CD14-positive monocyte (primary cell): ENCODE data around the gene BBS10. TPM values are rescaled to one million over a fixed set of nuclear protein-coding genes. Genes with fewer than 3 reads are reported as not detected.

Experiments
- DNase-seq, 3 donors: peaks; one replicate each; pipeline ENCODE4 v3.0.0-alpha.2; 2011 to 2022
- H2AFZ ChIP-seq: 2 replicates; pipeline ENCODE4 v1.6.0; 2012; ENCODE audit warnings: mild to moderate bottlenecking, low read depth, low read length, inconsistent platforms; ENCODE audit not compliant: insufficient read depth, poor library complexity, severe bottlenecking
- H3K27ac ChIP-seq, 2 donors: 1 replicate in 1 of 2; 2 replicates in 1 of 2; pipeline ENCODE4 v1.5.1; 2012 to 2013; ENCODE audit warnings: low read length in 2 of 2, control low read depth in 1 of 2, inconsistent platforms in 1 of 2, low read depth in 1 of 2, mild to moderate bottlenecking in 1 of 2
- H3K27me3 ChIP-seq, 2 donors: one replicate each; pipeline versions ENCODE4 v1.6.0 to v1.6.1; 2011 to 2013; ENCODE audit warnings: low read length in 2 of 2; ENCODE audit not compliant: control insufficient read depth in 2 of 2, insufficient read depth in 2 of 2
- H3K36me3 ChIP-seq, 2 donors: replicated peaks in 1 of 2; 1 replicate in 1 of 2; 2 replicates in 1 of 2; pipeline versions ENCODE4 v1.5.1 to v1.6.1; 2012 to 2013; ENCODE audit warnings: low read length in 2 of 2, control low read depth in 1 of 2, inconsistent platforms in 1 of 2, mild to moderate bottlenecking in 1 of 2; ENCODE audit not compliant: insufficient read depth in 2 of 2, control insufficient read depth in 1 of 2
- H3K4me1 ChIP-seq, 2 donors: 1 replicate in 1 of 2; 2 replicates in 1 of 2; pipeline versions ENCODE4 v1.5.1 to v1.6.1; 2012 to 2013; ENCODE audit warnings: low read length in 2 of 2, control low read depth in 1 of 2, inconsistent platforms in 1 of 2, mild to moderate bottlenecking in 1 of 2, moderate library complexity in 1 of 2; ENCODE audit not compliant: insufficient read depth in 2 of 2, control insufficient read depth in 1 of 2
- H3K4me2 ChIP-seq: replicated peaks from 2 replicates; pipeline ENCODE3; 2012; ENCODE audit warnings: low read length, moderate library complexity, mild to moderate bottlenecking; ENCODE audit not compliant: poor library complexity, severe bottlenecking; ENCODE audit errors: extremely low read depth
- H3K4me3 ChIP-seq, 3 experiments: fragments of 200-600 bp in 1 of 3; sonication (generic) in 1 of 3; replicated peaks in 1 of 3; 1 replicate in 2 of 3; 2 replicates in 1 of 3; pipeline ENCODE4 v1.5.1; 2011 to 2013; ENCODE audit warnings: low read length in 3 of 3, mild to moderate bottlenecking in 3 of 3, control low read depth in 2 of 3, low read depth in 2 of 3, inconsistent platforms in 1 of 3, moderate library complexity in 1 of 3
- H3K79me2 ChIP-seq: 2 replicates; pipeline ENCODE4 v1.6.0; 2012; ENCODE audit warnings: mild to moderate bottlenecking, control low read depth, inconsistent platforms, low read length, moderate library complexity; ENCODE audit not compliant: insufficient read depth
- H3K9ac ChIP-seq: 2 replicates; pipeline ENCODE4 v1.6.0; 2017; ENCODE audit warnings: low read length, mild to moderate bottlenecking; ENCODE audit not compliant: insufficient read depth, poor library complexity, severe bottlenecking
- H3K9me3 ChIP-seq, 2 donors: replicated peaks in 1 of 2; 1 replicate in 1 of 2; 2 replicates in 1 of 2; pipeline versions ENCODE4 v1.5.1 to v1.6.1; 2012 to 2013; ENCODE audit warnings: low read length in 2 of 2, control low read depth in 1 of 2; ENCODE audit not compliant: control insufficient read depth in 1 of 2, insufficient read depth in 1 of 2
- H4K20me1 ChIP-seq: 2 replicates; pipeline ENCODE4 v1.6.0; 2012; ENCODE audit warnings: mild to moderate bottlenecking, low read length, control low read depth, moderate library complexity; ENCODE audit not compliant: insufficient read depth
- H3K27ac Mint-ChIP-seq, 7 donors: one replicate each; pipeline ENCODE4 v1.8.0; 2020; ENCODE audit warnings: mild to moderate bottlenecking in 7 of 7, mixed read lengths in 7 of 7, moderate library complexity in 6 of 7, inconsistent platforms in 2 of 7
- H3K27me3 Mint-ChIP-seq, 3 donors: one replicate each; pipeline ENCODE4 v1.8.0; 2021 to 2022; ENCODE audit warnings: low read depth in 3 of 3, mild to moderate bottlenecking in 3 of 3, mixed read lengths in 3 of 3, moderate library complexity in 3 of 3, inconsistent platforms in 1 of 3
- H3K36me3 Mint-ChIP-seq, 2 donors: one replicate each; pipeline ENCODE4 v1.8.0; 2020; ENCODE audit warnings: mixed read lengths in 2 of 2, inconsistent platforms in 1 of 2, mild to moderate bottlenecking in 1 of 2
- H3K4me1 Mint-ChIP-seq: one replicate; pipeline ENCODE4 v1.8.0; 2020; ENCODE audit warnings: mild to moderate bottlenecking, mixed read lengths
- H3K4me3 Mint-ChIP-seq, 2 donors: one replicate each; pipeline ENCODE4 v1.8.0; 2020; ENCODE audit warnings: mild to moderate bottlenecking in 2 of 2, mixed read lengths in 2 of 2, moderate library complexity in 1 of 2
- H3K9me3 Mint-ChIP-seq, 7 donors: one replicate each; pipeline ENCODE4 v1.8.0; 2020 to 2022; ENCODE audit warnings: mixed read lengths in 7 of 7, mild to moderate bottlenecking in 6 of 7, moderate library complexity in 6 of 7, inconsistent platforms in 2 of 7
- WGBS: methylation state at CpG from one replicate; pipeline ENCODE4 v1.1.5; 2013; ENCODE audit warnings: missing lambda C conversion rate; ENCODE audit not compliant: insufficient coverage; 5-methylcytosine and 5-hydroxymethylcytosine counted together
- intact Hi-C, 2 donors: fragments of 100-400 bp; cut with micrococcal nuclease; formaldehyde crosslinking; loops; one replicate each; pipeline versions ENCODE4 v1.15.0 to v1.15.1; 2023
- polyA plus RNA-seq, 3 donors: library from polyadenylated mRNA; depleted of rRNA in 1 of 3; unstranded in 2 of 3; stranded (reverse) in 1 of 3; fragments of 300-500 nt in 2 of 3; fragments of >200 nt in 1 of 3; fragmentation: Illumina TruSeq in 2 of 3; gene quantifications; 1 replicate in 2 of 3; 2 replicates in 1 of 3; pipeline ENCODE4 v1.2.3, GENCODE V29; 2012 to 2021
- TF ChIP-seq, protein P1 (sequence below): fragments of 200-600 bp; IDR thresholded peaks from one replicate; pipeline ENCODE4 v1.8.0; 2022; ENCODE audit warnings: antibody characterized with exemption, mild to moderate bottlenecking

Gene BBS10
- polyA plus RNA-seq, 3 donors, result 1.4 to 2.6 (median 1.8) TPM

DNA sequence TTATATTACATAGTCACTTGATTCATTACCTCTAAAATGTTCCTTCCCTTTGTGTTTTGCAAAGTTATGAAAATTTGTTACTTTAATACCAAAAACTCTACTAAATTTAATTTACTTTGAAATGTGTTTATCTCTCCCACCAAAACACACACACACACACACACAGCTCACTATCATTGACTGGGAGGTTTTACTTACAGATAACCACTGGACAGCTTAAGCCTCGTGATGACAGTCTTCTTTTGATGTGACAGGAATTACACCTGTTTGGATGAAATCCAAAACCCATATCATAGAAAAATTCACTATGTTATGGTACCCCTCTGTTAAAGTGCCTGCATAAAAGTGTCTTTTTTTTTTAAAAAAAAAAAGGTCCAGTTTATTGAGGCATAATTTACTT lies 15.6 kb downstream of the BBS10 start:
- no CpG with 5 or more reads among the region's 1 CpG for WGBS
- no peak overlapping the region for H2AFZ ChIP-seq
- no peaks in the 10 kb centered on the region for H3K36me3 ChIP-seq
- H3K27ac Mint-ChIP-seq, result no peak overlapping the region
- H3K36me3 Mint-ChIP-seq, result no peaks in the 10 kb centered on the region
- no peak for DNase-seq
- TF ChIP-seq, protein P1, sequence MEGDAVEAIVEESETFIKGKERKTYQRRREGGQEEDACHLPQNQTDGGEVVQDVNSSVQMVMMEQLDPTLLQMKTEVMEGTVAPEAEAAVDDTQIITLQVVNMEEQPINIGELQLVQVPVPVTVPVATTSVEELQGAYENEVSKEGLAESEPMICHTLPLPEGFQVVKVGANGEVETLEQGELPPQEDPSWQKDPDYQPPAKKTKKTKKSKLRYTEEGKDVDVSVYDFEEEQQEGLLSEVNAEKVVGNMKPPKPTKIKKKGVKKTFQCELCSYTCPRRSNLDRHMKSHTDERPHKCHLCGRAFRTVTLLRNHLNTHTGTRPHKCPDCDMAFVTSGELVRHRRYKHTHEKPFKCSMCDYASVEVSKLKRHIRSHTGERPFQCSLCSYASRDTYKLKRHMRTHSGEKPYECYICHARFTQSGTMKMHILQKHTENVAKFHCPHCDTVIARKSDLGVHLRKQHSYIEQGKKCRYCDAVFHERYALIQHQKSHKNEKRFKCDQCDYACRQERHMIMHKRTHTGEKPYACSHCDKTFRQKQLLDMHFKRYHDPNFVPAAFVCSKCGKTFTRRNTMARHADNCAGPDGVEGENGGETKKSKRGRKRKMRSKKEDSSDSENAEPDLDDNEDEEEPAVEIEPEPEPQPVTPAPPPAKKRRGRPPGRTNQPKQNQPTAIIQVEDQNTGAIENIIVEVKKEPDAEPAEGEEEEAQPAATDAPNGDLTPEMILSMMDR, result no peak
- no peaks in the 10 kb centered on the region for H3K79me2 ChIP-seq
- H3K9me3 Mint-ChIP-seq, result peaks cover 0 to 3% (median 0%) of the 10 kb centered on the region in 7 donors
- no peak overlapping the region for H3K4me3 Mint-ChIP-seq
- no peaks in the 10 kb centered on the region for H4K20me1 ChIP-seq
- no peak overlapping the region for H3K27ac ChIP-seq
- no peaks in the 10 kb centered on the region for H3K27me3 ChIP-seq
- no peaks in the 10 kb centered on the region for H3K4me1 Mint-ChIP-seq
- intact Hi-C loops, result no loop called here
- H3K9ac ChIP-seq, result no peak overlapping the region
- no peak overlapping the region for H3K4me2 ChIP-seq
- peaks cover 2 to 4% (median 3%) of the 10 kb centered on the region in 3 donors for H3K27me3 Mint-ChIP-seq
- no peaks in the 10 kb centered on the region for H3K9me3 ChIP-seq
- no peaks in the 10 kb centered on the region for H3K4me1 ChIP-seq
- no peak overlapping the region for H3K4me3 ChIP-seq

DNA sequence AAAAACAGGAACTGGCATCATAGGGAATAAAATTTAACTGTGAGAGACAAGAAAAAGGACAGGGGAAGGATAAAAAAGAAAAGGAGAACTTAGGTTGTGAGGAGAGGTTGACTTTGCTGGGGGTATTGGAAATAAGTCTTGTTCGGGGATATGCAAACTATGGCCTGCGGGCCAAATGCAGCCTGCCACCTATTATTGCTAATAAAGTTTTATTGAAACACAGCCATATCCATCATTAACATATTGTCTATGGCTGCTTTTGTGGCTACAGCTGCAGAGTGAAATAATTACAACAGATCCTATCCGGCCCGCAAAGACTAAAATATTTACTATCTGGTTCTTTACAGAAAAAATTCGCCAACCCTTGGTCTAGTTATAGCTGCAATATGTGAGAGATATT lies 18.6 kb downstream of the BBS10 start:
- Mint-ChIP-seq H3K4me1 (no peaks in the 10 kb centered on the region), H3K9me3 (peaks cover 0 to 6% (median 2%) of the 10 kb centered on the region in 7 donors), H3K27me3 (peaks cover 2 to 3% (median 3%) of the 10 kb centered on the region in 3 donors), H3K36me3 (no peaks in the 10 kb centered on the region), H3K27ac (no peak overlapping the region), H3K4me3 (no peak overlapping the region)
- Histone ChIP-seq H3K79me2 (no peaks in the 10 kb centered on the region), H3K9ac (no peak overlapping the region), H3K4me1 (no peaks in the 10 kb centered on the region), H3K27me3 (no peaks in the 10 kb centered on the region), H3K27ac (no peak overlapping the region), H3K4me3 (no peak overlapping the region), H3K36me3 (no peaks in the 10 kb centered on the region), H4K20me1 (no peaks in the 10 kb centered on the region), H3K4me2 (no peak overlapping the region), H2AFZ (no peak overlapping the region), H3K9me3 (no peaks in the 10 kb centered on the region)
- DNase-seq, result no peak
- TF ChIP-seq, protein P1, result no peak
- intact Hi-C loops, result no loop called here
- no CpG with 5 or more reads among the region's 5 CpGs for WGBS
